NCI-H146 treated with DMSO at 0.1 percent for 48 hours (cell line): ENCODE data around the gene CLRN2.
A peak's percentile ranks its signal among the peaks of the same experiment; 100 is the strongest.
"Not testable (repeated sequence)": the region's sequence is repeated elsewhere in the genome, so short reads cannot be mapped to it uniquely, and the experiment has no call there.

Experiments
- DNase-seq: peaks from one replicate; lab custom pipeline; 2025; ENCODE audit not compliant: unreplicated experiment; lab: John Stamatoyannopoulos, UW

Gene CLRN2

DNA sequence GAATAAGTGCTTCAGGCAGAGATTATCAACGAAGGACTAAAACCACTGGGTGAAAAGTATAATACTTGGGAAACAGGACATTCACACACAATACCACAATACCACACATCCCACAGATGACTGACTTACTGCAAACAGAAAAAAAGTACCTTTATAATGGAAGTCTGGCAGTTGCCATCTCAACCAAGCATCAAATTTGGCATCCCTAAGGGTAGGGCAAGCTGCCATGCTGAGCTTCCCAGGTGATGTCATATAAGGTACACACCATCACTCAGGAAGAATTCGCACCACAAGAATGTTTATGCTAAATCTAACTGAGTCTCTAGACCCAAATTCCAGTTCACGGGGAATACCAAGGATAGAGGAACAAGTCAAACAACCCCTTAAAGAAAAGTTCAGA, 12.2 kb upstream of the CLRN2 start:
- no peak for DNase-seq

DNA sequence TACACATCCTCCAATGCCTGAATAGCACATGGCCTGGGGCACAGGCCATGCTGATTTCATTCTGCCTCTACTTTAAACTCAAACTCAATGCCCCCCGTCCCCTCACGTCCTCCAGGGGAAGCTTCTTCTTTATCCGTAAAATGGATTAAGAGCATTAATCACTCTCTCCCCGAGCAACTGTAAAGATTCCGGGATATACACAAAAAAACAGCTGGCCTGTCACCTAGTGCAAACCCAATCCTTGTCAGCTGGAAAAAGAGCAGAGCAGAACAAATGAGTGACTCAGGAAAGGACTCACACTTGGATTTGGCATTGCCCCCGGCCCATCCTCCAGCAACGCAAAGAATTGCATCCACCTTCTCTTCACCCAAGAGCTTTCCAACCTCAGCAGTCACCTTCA, 10.9 kb upstream of the CLRN2 start:
- DNase-seq = no peak

DNA sequence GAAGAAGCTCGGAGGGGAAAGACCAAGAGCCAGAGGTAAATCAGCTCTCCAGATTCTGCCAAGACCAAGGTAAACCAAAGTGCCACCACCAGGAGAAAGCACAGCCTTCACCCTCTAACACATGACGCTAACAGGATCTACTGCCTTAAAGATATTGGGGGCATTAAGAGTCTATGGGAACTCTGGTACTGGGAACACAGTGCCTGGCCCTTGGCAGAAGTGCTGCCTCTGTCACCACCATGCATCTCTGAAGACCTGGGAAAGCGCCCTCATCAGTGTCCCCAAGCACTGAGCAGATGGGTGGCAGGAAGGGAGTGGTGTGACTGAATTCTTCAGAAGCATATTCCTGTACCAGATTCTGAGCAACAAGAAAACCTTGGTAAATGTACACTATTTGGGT, 4.4 kb upstream of the CLRN2 start:
- DNase-seq = no peak

DNA sequence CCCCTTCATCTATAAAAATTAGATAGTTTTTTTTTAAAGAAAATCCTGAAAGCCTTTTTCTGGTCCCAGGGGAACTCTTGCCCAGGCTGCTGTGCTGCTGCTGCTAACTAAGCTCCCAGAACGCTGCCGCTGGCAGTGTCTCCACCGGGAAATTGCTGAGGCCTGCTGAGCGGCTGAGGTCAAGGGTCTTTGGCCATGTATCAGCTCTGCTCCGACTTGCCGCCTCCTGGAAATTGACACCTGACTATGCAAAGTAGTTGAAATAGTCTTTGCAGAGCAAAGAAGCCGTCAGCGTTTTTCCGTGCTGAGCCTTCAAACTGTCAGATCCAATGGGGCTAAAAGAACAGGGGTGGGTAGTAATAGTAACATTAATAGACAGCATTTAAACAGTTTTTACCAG, 3.9 kb upstream of the CLRN2 start:
- peak; percentile 49 for DNase-seq

DNA sequence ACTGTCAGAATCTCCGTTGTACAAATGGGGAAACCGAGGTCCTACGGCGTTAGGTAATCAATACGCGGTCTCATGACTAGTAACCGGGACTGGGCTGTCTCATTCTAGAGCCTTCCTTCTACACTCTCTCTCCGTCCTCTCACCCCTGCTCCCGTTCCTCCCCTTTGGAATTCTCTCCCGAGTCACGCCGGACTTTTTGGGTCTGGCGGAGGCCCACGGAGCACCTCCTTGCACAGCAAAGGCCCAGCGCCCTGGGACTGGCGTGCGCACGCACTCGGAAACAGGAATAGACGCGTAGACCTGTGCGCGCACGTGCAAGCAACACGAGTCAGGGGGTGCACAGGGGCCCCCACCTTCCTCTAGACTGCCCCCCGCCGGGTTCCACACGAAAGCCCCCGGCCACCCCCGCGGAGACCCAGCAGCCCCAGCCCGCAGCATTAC, 3.4 kb upstream of the CLRN2 start:
- no peak for DNase-seq

DNA sequence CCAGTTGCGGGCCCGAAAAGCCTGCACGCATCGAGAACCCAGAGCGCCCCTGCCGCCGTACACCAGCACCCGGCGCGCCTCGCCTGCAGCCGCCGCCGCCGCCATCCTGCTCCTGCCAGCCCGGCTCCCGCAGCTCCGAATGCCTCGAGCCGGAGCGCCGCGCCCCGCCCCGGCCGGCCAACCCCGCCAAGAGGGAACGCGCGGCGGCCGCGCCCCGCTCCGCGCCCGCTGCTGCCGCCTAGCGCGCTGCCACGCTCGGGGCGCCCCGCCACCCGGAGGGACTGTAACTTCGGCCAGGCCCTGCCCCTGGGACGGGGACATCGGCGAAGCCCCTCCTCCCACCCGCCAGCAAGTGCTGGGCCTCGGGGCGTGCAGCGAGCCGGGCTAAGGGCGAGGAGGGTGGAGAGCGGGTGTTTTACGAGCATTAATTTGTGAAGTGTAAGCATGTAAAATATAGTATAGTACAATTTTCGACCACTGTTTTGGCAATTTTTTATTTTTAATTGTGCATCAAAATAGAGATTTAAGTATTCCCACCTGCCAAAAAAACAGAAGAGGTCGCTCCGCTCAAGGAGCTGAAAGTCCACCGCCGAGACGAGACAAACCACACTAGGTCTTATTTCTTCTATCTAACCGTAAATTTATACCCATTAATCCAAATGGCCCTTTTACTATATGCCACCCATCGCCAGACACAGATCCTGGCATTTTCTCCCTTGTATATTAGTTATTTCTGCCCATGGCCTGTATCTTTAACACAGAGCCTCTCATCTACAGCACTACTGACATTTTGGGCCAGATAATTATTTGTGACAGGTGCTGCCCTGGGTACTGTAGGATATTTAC, 2.8 kb upstream of the CLRN2 start, which contains the start of gene QDPR:
Gene QDPR (minus strand): TSS at position 141 of the 846 bp plus-strand sequence. CDS start 36 bp downstream, at position 105.
- peak; percentile 78 for DNase-seq

DNA sequence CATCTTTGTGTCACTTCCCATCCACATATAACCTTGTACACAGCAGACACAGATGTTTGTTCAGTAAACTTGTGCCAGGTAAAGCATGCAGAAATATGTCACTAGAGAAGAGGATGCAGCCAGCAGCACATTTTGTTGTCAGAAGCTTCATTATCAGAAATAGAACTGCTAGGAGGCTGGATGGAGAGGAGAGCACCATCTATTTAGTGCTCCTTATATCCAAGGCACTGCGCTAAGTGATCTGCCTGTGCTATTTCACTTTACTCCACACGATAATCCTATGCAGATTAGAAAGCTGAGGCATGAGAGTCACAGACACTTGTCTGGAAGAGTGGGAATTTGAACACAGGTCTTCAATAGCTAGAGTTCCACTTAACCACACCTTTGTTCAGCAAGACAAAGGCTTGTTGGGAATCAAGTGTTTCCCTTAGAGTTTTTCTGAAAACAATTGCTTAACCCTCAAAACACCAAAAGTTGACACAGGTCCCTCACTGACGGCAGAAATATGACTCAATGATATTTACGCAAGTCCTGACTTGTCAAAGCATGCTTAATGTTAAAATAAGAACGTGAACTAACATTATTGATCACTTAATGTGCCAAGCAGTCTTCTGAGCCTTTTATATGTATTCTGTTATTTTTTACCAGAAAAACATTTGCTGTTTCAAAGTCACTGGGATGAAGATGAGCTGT, 1.8 kb upstream of the CLRN2 start:
- no peak for DNase-seq

DNA sequence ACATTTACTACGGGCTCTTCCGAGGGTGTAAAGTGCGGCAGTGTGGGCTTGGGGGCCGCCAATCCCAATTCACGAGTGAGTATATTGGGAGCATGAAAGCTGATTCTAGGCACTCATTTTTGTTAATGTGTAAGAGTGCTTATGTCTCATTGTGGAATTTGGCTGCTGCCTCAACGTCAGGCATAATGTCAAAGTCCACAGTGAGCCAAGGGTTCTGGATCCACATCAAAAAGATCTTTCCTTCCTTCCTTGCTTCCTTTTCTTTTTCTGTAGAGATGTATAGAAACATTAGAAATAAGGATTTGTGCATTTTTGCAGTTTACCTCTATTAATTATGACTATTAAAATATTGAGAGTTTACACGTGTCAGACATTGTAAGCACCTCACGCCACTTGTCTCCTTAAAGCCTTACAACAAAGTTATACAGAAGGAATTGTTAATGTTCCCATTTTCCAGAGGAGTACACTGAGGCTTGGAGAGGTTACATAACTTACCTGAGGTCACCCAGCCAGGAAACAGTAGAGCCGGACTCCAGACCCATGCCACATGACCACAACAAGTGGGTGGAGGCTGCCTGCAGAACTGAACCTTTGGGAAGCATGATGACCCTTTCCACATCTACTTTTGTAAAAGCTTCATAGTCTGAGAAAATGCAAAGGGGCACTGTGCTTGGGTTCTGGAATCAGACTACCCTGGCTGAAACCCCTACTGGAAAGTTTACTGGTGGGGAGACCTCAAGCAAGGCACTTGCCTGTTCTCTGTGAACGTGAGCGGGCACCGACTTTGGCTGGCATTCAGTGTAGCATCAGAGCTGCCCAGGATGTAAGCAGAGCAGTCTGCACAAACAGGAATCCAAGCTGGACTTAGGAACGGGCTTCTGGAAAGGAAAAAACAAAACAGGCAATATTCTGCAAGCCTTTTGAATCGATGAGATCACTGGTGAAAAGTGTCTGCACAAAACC, 761 bp downstream of the CLRN2 start:
- DNase-seq = no peak

DNA sequence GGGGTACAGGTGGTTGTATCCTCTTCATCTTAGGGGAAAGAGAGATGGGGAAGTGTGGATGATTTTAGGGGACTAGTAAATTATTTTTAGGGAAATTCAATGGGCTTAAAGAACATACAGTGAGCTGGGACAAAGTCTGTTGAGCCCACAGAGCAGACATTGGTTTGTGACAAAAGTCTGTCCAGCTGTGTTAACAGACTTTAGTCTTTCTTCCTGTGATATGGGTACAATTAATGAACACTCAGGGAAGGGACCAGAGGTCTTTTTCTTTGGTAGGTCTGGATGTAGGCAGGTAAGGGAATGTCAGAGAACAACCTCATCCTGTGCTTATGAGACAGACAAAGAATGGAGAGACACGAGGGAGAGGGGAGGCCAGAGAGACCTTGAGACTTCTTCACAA, 2.0 kb downstream of the CLRN2 start:
- DNase-seq = no peak

DNA sequence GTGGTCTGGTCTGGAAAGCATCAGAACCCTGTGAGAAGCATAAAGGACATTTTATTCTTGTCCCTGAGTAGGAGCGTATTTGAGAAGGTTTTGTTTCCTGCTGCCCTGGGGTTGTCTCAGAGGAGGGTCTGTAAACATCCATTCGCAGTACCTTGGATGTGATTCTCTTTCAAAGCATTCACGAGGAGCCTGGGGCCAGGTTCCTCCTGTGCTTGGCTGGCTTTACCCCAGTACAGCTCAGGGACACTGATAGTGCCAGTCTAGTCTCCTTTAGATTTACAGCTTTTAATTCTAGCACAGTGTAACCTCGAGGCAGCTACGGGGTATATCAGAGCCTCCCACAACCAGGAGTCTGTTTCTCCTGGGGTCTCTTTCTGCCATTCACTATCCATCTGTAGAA, 2.7 kb downstream of the CLRN2 start:
- no peak for DNase-seq

DNA sequence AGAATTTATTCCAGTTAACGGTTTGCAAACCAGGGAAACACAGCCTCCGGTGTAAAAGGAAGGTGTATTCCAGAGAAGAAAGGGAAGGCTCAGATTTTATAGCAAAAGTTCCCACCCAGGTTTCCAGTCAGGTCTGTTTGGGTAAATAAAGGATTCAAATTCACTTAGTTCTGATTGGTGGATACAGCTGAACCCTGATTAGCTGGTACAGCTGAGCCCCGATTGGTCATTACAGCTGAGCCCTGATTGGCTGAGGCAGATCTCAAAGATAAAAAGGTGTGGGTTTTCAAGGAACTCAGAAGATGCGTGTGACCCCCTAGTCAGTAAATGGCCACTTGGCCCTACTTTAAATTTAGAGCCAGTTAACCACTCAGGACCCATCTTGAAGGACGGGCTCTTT, 6.6 kb downstream of the CLRN2 start:
- DNase-seq = no peak

DNA sequence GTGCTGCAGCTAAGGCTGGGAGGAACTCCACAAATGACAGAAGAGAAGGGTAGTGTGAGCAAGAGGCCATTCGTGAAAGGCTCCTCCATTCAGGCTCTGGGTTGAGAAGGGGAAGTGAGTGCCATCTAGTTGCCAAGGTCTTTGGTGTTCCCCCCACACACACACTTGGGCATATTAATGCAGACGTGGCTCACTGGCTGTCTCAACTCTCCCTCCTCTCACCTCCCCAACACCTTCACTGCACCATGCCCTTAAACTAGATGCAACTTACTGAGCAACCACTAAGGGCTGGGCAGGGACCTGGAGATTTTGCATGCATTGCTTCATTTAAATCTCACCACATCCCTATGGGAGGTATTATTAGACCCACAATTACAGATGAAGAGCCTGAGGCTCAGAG, 8.7 kb downstream of the CLRN2 start:
- no peak for DNase-seq

DNA sequence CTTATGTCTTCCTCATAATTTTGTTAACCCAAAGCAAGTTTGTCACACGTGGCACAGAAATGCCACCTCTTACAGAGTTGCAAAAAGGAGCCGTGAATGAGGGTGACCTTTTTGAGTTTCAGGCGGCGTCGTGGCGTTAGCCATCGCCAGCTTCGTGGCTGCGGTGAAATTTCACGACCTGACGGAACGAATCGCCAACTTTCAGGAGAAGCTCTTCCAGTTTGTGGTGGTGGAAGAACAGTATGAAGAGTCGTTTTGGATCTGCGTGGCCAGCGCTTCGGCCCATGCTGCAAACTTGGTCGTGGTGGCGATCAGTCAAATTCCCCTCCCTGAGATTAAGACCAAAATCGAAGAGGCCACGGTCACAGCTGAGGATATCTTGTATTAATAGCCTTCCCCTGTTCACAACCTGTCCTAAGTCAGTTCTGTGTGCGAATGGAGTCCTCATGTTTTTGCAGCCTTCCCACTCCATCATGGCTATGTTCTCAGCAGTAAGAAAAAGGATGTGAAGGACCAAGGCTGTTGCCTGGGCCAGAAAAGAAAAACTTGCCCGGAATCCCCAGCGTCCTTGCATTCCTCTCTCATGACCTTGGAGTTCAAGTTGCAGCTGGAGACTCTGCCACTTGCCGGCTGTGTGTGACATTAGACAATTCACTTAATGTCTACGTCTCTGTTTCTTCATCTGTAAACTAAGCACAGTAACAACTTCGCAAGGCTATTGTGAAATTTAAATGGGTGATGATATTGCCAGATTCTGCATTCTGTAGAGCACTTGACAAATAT, 11.9 kb downstream of the CLRN2 start:
- no peak for DNase-seq

DNA sequence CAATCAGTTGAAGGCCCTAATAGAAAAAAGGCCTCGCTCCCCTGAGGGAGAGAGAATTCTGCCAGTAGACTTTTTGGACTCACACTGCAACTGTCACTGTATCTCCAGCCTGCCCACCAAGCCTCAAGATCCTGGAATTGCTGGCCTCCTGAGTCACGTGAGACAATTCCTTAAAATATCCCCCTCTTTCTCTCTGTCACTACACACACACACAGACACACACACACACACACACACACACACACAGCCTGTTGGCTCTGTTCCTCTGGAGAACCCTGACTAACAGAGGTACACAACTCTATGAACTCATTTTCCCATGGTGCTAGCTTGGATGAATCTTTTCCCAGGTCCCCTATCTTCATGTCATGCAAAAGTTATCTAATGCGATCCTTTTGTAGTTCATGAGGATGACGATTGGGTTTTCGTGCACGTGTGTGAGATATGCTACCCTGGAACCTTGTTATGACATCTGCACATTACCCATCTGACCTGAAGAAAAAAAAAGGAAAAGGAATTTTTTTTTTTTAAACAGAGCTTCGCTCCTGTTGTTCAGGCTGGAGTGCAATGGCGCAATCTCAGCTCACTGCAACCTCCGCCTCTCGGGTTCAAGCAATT, 13.7 kb downstream of the CLRN2 start:
- no peak for DNase-seq

DNA sequence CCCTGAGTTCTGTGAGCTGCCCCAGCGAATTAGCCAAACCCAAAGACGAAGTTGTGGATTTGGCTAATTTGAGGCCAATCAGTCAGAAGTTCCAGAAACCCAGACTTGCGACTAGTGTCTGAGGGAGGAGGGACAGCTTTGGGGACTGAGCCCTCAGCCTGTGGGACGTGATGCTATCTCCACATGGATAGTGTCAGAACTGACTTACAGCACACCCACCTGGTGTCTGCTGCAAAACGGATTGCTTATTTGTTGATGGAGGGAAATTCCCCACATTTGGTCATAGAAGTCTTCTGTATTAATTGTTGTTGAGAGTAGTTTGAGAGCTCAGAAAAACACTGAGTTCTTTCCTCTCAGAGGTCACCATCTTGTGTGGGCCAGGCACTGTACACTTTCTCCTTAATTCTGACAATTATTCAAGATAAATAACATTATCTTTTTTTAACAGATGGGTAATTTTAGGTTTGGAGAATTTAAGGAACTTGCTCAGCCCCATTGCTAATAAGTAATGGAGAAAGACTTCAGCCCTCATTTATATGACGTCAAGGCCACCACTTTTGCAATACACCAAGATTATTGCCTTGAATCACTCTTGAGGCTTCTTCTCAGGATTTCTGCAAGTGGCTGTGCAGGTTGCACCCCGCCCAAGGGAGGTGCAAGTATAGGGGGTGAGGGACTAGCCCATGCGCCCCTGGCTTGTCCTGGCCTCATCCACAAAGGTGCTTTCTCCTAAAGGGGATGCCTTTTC, 16.7 kb downstream of the CLRN2 start:
- DNase-seq = no peak

DNA sequence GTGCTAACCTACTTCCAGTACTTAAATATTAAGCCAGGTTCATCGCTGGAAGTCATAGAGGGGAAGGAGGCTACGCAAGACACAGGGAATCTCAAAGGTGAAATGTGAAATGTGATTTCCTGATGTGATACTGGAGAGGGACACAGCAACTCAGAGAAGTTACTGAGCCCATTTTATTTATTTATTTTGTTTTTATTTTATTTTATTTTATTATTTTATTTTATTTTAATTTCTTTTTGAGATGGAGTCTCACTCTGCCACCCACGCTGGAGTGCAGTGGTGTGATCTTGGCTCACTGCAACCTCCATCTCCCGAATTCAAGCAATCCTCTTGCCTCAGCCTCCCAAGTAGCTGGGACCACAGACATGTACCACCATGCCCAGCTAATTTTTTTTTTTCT, 19.7 kb downstream of the CLRN2 start:
- no peak for DNase-seq

DNA sequence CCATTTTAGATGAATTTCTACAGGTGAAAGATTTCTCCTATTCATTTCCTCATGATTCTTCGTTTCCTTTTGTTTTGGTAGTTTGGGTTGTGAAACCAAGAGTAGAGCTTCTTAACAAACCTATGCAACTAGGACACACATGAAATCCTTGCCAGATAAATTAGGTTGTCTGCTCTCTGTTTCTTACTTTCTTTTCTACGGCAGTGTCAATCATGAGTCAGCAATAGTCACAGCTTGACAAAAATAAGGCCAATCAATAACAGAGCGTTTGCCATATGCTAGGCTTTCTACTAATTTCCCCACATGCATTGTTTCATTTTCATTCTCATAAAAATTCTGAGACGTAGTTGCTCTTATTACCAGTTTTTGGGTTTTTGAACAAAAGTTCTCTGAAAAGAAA, 20.3 kb downstream of the CLRN2 start:
- DNase-seq = no peak

DNA sequence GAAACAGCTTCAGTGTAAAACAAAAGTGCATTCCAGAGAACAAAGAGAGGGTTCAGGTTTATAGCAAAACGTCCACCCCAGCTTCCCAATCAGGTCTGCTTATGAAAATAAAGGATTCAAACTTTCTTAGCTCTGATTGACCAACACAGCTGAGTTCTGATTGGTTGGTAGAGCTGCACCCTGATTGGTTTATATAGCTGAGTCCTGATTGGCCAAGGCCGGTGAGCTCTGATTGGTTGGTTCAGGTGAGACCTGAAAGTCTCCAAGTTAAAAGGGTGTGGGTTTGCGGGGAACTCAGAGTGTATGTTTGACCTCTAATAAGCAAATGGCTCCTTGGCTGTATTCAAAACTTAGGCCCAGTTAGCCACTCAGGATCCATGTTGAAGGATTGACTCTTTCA, 20.9 kb downstream of the CLRN2 start:
- DNase-seq = no peak

DNA sequence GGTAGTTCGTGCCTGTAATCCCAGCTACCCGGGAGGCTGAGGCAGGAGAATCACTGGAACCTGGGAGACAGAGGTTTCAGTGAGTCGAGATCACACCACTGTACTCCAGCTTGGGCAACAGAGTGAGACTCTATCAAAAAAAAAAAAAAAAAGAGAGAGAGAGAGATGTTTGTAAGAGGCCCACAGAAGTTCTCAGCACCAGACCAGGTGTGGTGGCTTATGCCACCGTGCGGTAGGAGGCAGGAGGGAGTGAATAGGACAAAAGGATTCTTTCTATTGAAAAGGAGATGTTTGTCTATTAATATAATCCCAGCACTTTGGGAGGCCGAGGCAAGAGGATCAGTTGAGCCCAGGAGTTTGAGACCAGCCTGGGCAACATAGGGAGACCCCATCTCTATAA, 22.1 kb downstream of the CLRN2 start:
- not testable (repeated sequence) for DNase-seq
